Activated CD4-positive, alpha-beta memory T cell treated with anti-CD3 and anti-CD28 coated beads for 36 hours (primary cell): ENCODE measurements around the gene SAP30L. TPM values are rescaled to one million over a fixed set of nuclear protein-coding genes. Genes with fewer than 3 reads are reported as not detected.

Experiments used
- CTCF ChIA-PET: fragments of 350-600 bp; sonication (Branson Sonifier 250); formaldehyde crosslinking; loops from one replicate; lab custom pipeline; 2021; ENCODE audit warnings: antibody characterized with exemption, inconsistent platforms; lab: Charles Lee
- POLR2A ChIA-PET: fragments of 350-600 bp; sonication (Branson Sonifier 250); formaldehyde crosslinking; loops from one replicate; lab custom pipeline; 2021; ENCODE audit warnings: antibody characterized with exemption; lab: Charles Lee
- DNase-seq: peaks from one replicate; pipeline ENCODE4 v3.0.0-alpha.2; 2020
- H3K27ac Mint-ChIP-seq: one replicate; pipeline ENCODE4 v1.8.0; 2021; ENCODE audit warnings: mixed read lengths
- H3K27me3 Mint-ChIP-seq: one replicate; pipeline ENCODE4 v1.8.0; 2021; ENCODE audit warnings: mixed read lengths
- H3K36me3 Mint-ChIP-seq: one replicate; pipeline ENCODE4 v1.8.0; 2021; ENCODE audit warnings: mixed read lengths
- H3K4me1 Mint-ChIP-seq: one replicate; pipeline ENCODE4 v1.8.0; 2021; ENCODE audit warnings: low read depth, mixed read lengths
- H3K4me3 Mint-ChIP-seq: one replicate; pipeline ENCODE4 v1.8.0; 2021; ENCODE audit warnings: mild to moderate bottlenecking, mixed read lengths
- H3K9me3 Mint-ChIP-seq: one replicate; pipeline ENCODE4 v1.8.0; 2021; ENCODE audit warnings: mixed read lengths
- intact Hi-C: fragments of 100-400 bp; cut with micrococcal nuclease; formaldehyde crosslinking; loops from one replicate; pipeline ENCODE4 v1.15.1; 2023
- total RNA-seq, 2 experiments: library from RNA; stranded (reverse); gene quantifications; one replicate each; pipeline ENCODE4 v1.2.3, GENCODE V29; 2021

The SAP30L gene
- total RNA-seq, result 10 to 100 TPM; 32.0 to 34.2 TPM

GRCh38 chr5:154445422-154446194 lies at the start of gene SAP30L:
TSS of gene SAP30L (plus strand) at chr5:154445997. CDS start at chr5:154446605, 608 bp downstream.
- intact Hi-C loops, result loop anchor here (1.0 to 5.0 kb wide), 5 partner anchors 255 to 413 kb away; partner anchors contain the start of genes CNOT8, FAM114A2, GALNT10 and LARP1
- POLR2A ChIA-PET, result interaction anchor here (0.8 kb wide), 1 partner anchor 255 kb away, joined by 3 read pairs; the partner anchor contains the start of gene GALNT10
- CTCF ChIA-PET, result interaction anchor here (1.3 to 1.6 kb wide), 2 partner anchors 373 kb away, joined by 4 to 5 read pairs; no protein-coding TSS in a partner anchor
- DNase-seq, result peak; percentile 97
- Mint-ChIP-seq H3K36me3 (peaks cover 30% of the 10 kb centered on the region), H3K27me3 (no peaks in the 10 kb centered on the region), H3K4me3 (peak within 1 kb of the TSS; percentile 99), H3K9me3 (no peaks in the 10 kb centered on the region), H3K4me1 (peaks cover 45% of the 10 kb centered on the region), H3K27ac (peak within 1 kb of the TSS; percentile 94)

- H3K4me1 Mint-ChIP-seq, result no peaks in the 10 kb centered on the region
- H3K9me3 Mint-ChIP-seq, result no peaks in the 10 kb centered on the region
- POLR2A ChIA-PET, result no interaction called here
- no peak for DNase-seq
- H3K36me3 Mint-ChIP-seq, result peaks cover 7% of the 10 kb centered on the region
- no peak overlapping the region for H3K4me3 Mint-ChIP-seq
- no peaks in the 10 kb centered on the region for H3K27me3 Mint-ChIP-seq
- CTCF ChIA-PET, result no interaction called here
- H3K27ac Mint-ChIP-seq, result no peak overlapping the region
- intact Hi-C loops, result no loop called here
These were observed 49.7 kb upstream of the SAP30L start for GRCh38 chr5:154396128-154396527.

DNA sequence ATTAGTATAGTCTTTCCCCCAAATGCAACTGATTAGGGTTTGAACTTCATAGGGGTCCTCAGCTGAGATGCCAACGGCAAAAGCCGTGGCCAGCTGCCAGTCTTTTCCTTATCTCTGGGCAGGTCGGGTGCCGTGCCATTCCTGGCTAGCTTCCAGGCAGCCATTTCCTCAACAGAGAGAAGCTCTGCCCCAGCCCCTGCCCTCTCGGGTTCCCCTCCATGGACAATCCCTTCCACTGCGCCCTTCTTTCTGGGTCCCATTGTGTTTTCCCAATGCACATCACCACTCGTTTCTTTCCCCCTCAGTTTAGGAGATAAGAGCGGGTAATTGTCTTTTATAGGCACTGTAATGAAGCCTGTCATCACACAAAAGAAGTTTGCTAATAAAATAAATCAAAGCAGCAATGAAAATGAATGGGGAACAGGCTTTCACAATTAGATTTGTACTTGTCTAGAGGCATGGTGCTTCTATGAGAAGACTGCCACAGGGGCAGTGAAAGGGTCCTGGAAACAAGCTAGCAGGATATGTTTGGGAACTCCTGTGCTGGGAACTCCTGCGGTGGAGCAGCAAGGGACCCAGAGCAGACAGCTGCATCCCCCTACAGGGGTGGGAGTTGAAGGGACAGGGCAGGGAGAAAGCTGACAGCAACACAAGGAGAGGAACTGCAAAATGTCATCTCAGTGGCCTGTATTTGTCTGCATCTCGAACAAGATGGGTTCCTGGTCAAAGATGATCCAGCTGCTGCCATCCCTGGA lies 48.0 kb upstream of the SAP30L start:
- CTCF ChIA-PET, result interaction anchor here (2.0 kb wide), 1 partner anchor 325 kb away, joined by 7 read pairs; no protein-coding TSS in a partner anchor
- peaks cover 4% of the 10 kb centered on the region for H3K36me3 Mint-ChIP-seq
- no peaks in the 10 kb centered on the region for H3K4me1 Mint-ChIP-seq
- no peaks in the 10 kb centered on the region for H3K27me3 Mint-ChIP-seq
- no peak overlapping the region for H3K27ac Mint-ChIP-seq
- POLR2A ChIA-PET, result no interaction called here
- intact Hi-C loops, result no loop called here
- no peak overlapping the region for H3K4me3 Mint-ChIP-seq
- no peak for DNase-seq
- no peaks in the 10 kb centered on the region for H3K9me3 Mint-ChIP-seq

GRCh38 chr5:154400678-154401077 lies 45.1 kb upstream of the SAP30L start:
- peaks cover 3% of the 10 kb centered on the region for H3K36me3 Mint-ChIP-seq
- no peaks in the 10 kb centered on the region for H3K27me3 Mint-ChIP-seq
- ChIA-PET POLR2A (no interaction called here), CTCF (no interaction called here)
- intact Hi-C loops, result no loop called here
- no peak overlapping the region for H3K4me3 Mint-ChIP-seq
- no peaks in the 10 kb centered on the region for H3K9me3 Mint-ChIP-seq
- H3K27ac Mint-ChIP-seq, result no peak overlapping the region
- no peak for DNase-seq
- peaks cover 10% of the 10 kb centered on the region for H3K4me1 Mint-ChIP-seq

DNA sequence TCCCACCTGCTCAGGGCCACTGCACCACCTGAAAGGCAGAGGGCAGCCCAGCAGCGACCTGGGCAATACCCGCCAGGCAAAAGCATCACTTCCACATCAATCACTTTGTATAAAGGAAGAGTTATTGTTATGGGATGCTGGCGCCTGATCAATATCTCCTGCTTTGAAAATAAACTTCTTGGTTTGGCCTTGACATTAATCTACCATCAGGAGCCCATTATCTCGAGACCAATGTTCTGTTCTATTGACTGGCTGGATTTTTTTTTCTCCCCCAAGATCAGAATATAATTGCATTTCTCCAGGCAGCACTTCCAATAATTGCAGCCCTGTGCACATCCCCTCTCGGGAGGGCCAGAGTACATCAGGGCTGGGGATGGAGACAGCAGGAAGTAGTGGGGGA lies 44.4 kb upstream of the SAP30L start:
- CTCF ChIA-PET, result no interaction called here

GRCh38 chr5:154401931-154402330 lies 43.9 kb upstream of the SAP30L start:
- Mint-ChIP-seq H3K4me3 (no peak overlapping the region), H3K27ac (no peak overlapping the region), H3K9me3 (no peaks in the 10 kb centered on the region), H3K36me3 (no peaks in the 10 kb centered on the region), H3K27me3 (no peaks in the 10 kb centered on the region), H3K4me1 (peaks cover 10% of the 10 kb centered on the region)
- CTCF ChIA-PET, result no interaction called here
- POLR2A ChIA-PET, result no interaction called here
- DNase-seq, result no peak
- intact Hi-C loops, result no loop called here

More for the DNA sequence above, 44.4 kb upstream of the SAP30L start:
- H3K27me3 Mint-ChIP-seq, result no peaks in the 10 kb centered on the region
- no peak overlapping the region for H3K4me3 Mint-ChIP-seq
- H3K27ac Mint-ChIP-seq, result no peak overlapping the region
- POLR2A ChIA-PET, result no interaction called here
- H3K9me3 Mint-ChIP-seq, result no peaks in the 10 kb centered on the region
- peaks cover 10% of the 10 kb centered on the region for H3K4me1 Mint-ChIP-seq
- H3K36me3 Mint-ChIP-seq, result no peaks in the 10 kb centered on the region
- no peak for DNase-seq
- intact Hi-C loops, result no loop called here

DNA sequence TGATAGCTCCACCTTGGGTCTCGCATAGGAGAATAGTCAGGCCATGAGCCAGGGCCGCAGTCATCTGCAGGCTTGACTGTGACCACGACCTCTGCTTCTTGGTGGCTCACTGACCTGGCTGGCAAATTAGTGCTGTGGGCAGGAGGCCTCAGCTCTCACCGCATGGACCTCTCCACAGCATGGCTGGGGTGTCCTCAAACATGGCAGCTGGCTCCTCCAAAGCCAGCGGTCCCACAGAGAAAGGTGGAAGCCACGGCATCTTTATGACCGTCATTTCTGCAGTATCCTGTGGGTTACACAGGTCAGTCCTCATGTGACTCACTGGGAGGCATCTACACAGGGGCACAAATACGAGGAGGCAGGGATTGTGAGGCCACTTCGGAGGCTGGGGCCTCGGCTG lies 43.2 kb upstream of the SAP30L start:
- POLR2A ChIA-PET, result no interaction called here
- Mint-ChIP-seq H3K4me1 (peaks cover 10% of the 10 kb centered on the region), H3K36me3 (no peaks in the 10 kb centered on the region), H3K9me3 (no peaks in the 10 kb centered on the region), H3K27me3 (no peaks in the 10 kb centered on the region), H3K27ac (no peak overlapping the region), H3K4me3 (no peak overlapping the region)
- intact Hi-C loops, result no loop called here
- DNase-seq, result no peak
- CTCF ChIA-PET, result no interaction called here

DNA sequence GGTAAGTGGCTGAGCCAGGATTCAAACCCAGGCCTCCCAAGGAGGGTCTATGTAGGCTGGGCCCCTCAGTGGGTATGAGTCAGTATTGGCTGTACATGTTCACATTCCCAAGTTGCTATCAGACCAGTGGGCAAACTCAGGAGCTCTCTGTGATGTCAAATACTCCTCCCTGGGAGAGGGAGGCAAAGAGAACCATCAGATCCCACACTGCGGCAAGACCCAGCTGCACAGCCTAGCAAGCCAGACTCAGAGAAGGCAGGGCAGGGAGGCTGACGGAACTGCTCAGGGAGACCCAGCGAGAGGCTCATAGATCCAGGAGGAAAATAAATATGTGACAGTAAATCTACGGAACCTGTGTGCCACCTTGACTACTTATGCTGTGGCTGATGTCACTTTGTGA lies 42.6 kb upstream of the SAP30L start:
- intact Hi-C loops, result no loop called here
- no peak overlapping the region for H3K27ac Mint-ChIP-seq
- no peaks in the 10 kb centered on the region for H3K9me3 Mint-ChIP-seq
- no peaks in the 10 kb centered on the region for H3K36me3 Mint-ChIP-seq
- ChIA-PET CTCF (interaction anchor here (1.1 to 6.6 kb wide), 5 partner anchors 20 to 428 kb away, joined by 3 to 167 read pairs (median 38); partner anchors contain the start of gene GALNT10), POLR2A (no interaction called here)
- no peaks in the 10 kb centered on the region for H3K27me3 Mint-ChIP-seq
- DNase-seq, result no peak
- H3K4me3 Mint-ChIP-seq, result no peak overlapping the region
- H3K4me1 Mint-ChIP-seq, result peaks cover 10% of the 10 kb centered on the region

DNA sequence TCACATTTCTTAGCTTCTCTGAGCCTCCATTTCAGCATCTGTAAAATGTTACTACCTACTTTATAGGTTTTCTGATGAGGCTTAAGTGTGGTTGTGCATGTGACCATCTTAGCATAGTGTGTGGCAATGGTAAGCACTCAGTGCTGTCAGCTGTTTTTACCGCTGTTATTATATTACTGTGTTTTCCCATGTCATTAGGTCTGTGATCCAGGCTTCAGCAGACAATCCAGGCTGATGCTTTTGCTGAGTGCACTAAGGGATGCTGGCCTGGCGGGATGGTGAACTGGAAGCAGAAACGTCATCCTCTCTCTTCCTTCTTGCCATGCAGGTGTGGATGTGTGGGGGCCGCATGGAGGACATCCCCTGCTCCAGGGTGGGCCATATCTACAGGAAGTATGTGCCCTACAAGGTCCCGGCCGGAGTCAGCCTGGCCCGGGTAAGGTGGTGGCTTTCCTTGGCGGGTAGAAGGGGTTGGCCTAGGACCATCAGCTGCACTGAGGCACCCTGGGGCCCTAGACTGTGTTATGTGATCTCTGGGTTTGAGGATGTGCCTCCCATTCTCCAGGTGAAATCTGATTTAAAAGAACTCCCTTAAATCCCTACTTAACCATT lies 41.9 kb upstream of the SAP30L start:
- intact Hi-C loops, result loop anchor here (2.0 kb wide), 1 partner anchor 213 kb away; the partner anchor contains the start of gene GALNT10
- peaks cover 10% of the 10 kb centered on the region for H3K4me1 Mint-ChIP-seq
- DNase-seq, result no peak
- H3K4me3 Mint-ChIP-seq, result no peak overlapping the region
- no peaks in the 10 kb centered on the region for H3K27me3 Mint-ChIP-seq
- H3K36me3 Mint-ChIP-seq, result no peaks in the 10 kb centered on the region
- no peak overlapping the region for H3K27ac Mint-ChIP-seq
- ChIA-PET POLR2A (interaction anchor here (1.1 to 1.2 kb wide), 2 partner anchors 214 to 332 kb away, joined by 3 read pairs; partner anchors contain the start of gene GALNT10), CTCF (interaction anchor here (0.8 to 6.6 kb wide), 16 partner anchors 14 to 437 kb away, joined by 3 to 167 read pairs (median 4); partner anchors contain the start of gene GALNT10)
- H3K9me3 Mint-ChIP-seq, result no peaks in the 10 kb centered on the region

GRCh38 chr5:154405078-154405792 lies 40.6 kb upstream of the SAP30L start:
- Mint-ChIP-seq H3K4me1 (peaks cover 10% of the 10 kb centered on the region), H3K27ac (no peak overlapping the region), H3K9me3 (no peaks in the 10 kb centered on the region), H3K36me3 (no peaks in the 10 kb centered on the region), H3K4me3 (peak overlapping the region; percentile 20), H3K27me3 (no peaks in the 10 kb centered on the region)
- ChIA-PET CTCF (interaction anchor here (0.6 to 6.6 kb wide), 40 partner anchors 10 to 502 kb away, joined by 3 to 167 read pairs (median 4); partner anchors contain the start of genes FAM114A2, GALNT10 and MFAP3), POLR2A (interaction anchor here (1.1 to 1.2 kb wide), 2 partner anchors 215 to 333 kb away, joined by 3 read pairs; partner anchors contain the start of gene GALNT10)
- DNase-seq, result peak; percentile 83
- intact Hi-C loops, result loop anchor here (1.0 to 2.0 kb wide), 4 partner anchors 214 to 431 kb away; partner anchors contain the start of gene GALNT10

DNA sequence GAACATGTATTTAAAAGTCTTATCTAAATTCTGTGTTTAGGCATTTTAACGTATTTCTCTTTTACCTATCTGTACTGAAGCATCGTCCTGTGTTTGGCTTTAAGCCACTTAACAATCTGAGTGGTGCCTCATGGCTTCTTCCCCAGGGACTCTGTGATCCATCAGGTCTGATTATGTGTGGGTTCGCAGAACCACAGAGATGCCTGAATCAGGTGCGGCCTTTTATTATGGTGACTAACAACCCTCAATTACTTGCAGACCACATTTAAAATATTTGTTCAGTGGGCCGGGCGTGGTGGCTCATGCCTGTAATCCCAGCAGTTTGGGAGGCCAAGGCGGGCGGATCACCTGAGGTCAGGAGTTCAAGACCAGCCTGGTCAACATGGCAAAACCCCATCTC lies 39.6 kb upstream of the SAP30L start:
- no peaks in the 10 kb centered on the region for H3K27me3 Mint-ChIP-seq
- intact Hi-C loops, result no loop called here
- peaks cover 6% of the 10 kb centered on the region for H3K36me3 Mint-ChIP-seq
- ChIA-PET CTCF (interaction anchor here (0.6 to 6.6 kb wide), 13 partner anchors 9 to 431 kb away, joined by 3 to 167 read pairs (median 6); partner anchors contain the start of gene GALNT10), POLR2A (no interaction called here)
- H3K27ac Mint-ChIP-seq, result no peak overlapping the region
- peaks cover 10% of the 10 kb centered on the region for H3K4me1 Mint-ChIP-seq
- no peaks in the 10 kb centered on the region for H3K9me3 Mint-ChIP-seq
- H3K4me3 Mint-ChIP-seq, result no peak overlapping the region
- DNase-seq, result no peak
